ENCODE data around the gene ZBTB8A. TPM values are rescaled to one million over a fixed set of nuclear protein-coding genes. Genes with fewer than 3 reads are reported as not detected.

Gene ZBTB8A
- total RNA-seq, 1 donor from 2014 or later: 10.1 TPM

DNA sequence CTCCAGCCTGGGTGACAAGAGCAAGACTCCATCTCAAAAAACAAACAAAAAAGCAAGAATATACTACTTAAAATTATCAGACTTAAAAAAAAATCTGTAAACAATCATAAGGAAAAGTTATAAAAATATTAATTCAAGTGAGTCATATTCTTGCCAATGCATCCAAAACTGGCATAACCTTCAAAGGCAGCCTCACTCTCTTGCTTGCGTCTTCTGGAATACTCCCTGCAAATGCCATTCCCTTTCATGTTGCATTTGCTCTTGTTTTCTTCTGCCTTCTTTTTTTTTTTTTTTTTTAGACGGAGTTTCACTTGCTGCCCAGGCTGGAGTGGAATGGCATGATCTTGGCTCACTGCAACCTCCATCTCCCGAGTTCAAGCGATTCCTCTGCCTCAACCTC is 32.2 kb upstream of the ZBTB8A start:
- Histone ChIP-seq H3K4me1 (peaks cover 9% of the 10 kb centered on the region), H3K27ac (no peak overlapping the region), H3K4me3 (no peak overlapping the region), H3K36me3 (no peaks in the 10 kb centered on the region), H3K27me3 (no peaks in the 10 kb centered on the region), H3K9me3 (no peaks in the 10 kb centered on the region)
- TF ChIP-seq POLR2A (IDR thresholded peaks at IDR 0.05): no peak
- TF ChIP-seq CTCF (IDR thresholded peaks at IDR 0.05): no peak
- no peak for TF ChIP-seq POLR2AphosphoS5 (IDR thresholded peaks at IDR 0.05; ENCODE audit: insufficient read depth in 1 of 2, low read depth in 1 of 2)
- no peak for DNase-seq (ENCODE audit: extremely low spot score in 2 of 2)
- intact Hi-C loops (cut with DNase I): no loop called here

GRCh38 chr1:32508761-32509160 is 30.5 kb upstream of the ZBTB8A start:
- TF ChIP-seq CTCF (IDR thresholded peaks at IDR 0.05) (no peak), POLR2A (IDR thresholded peaks at IDR 0.05) (no peak), POLR2AphosphoS5 (IDR thresholded peaks at IDR 0.05; ENCODE audit: insufficient read depth in 1 of 2, low read depth in 1 of 2) (no peak)
- Histone ChIP-seq H3K27me3 (no peaks in the 10 kb centered on the region), H3K9me3 (no peaks in the 10 kb centered on the region), H3K27ac (no peak overlapping the region), H3K4me1 (no peaks in the 10 kb centered on the region), H3K36me3 (no peaks in the 10 kb centered on the region), H3K4me3 (no peak overlapping the region)
- DNase-seq (ENCODE audit: extremely low spot score in 2 of 2): no peak
- intact Hi-C loops (cut with DNase I): no loop called here

GRCh38 chr1:32509939-32510338 is 29.3 kb upstream of the ZBTB8A start:
- H3K4me1 ChIP-seq: no peaks in the 10 kb centered on the region
- no peak for DNase-seq (ENCODE audit: extremely low spot score in 2 of 2)
- H3K4me3 ChIP-seq: no peak overlapping the region
- intact Hi-C loops (cut with DNase I): no loop called here
- H3K27me3 ChIP-seq: no peaks in the 10 kb centered on the region
- TF ChIP-seq POLR2AphosphoS5 (IDR thresholded peaks at IDR 0.05; ENCODE audit: insufficient read depth in 1 of 2, low read depth in 1 of 2) (no peak), CTCF (IDR thresholded peaks at IDR 0.05) (no peak), POLR2A (IDR thresholded peaks at IDR 0.05) (no peak)
- H3K36me3 ChIP-seq: no peaks in the 10 kb centered on the region
- H3K9me3 ChIP-seq: no peaks in the 10 kb centered on the region
- H3K27ac ChIP-seq: no peak overlapping the region

DNA sequence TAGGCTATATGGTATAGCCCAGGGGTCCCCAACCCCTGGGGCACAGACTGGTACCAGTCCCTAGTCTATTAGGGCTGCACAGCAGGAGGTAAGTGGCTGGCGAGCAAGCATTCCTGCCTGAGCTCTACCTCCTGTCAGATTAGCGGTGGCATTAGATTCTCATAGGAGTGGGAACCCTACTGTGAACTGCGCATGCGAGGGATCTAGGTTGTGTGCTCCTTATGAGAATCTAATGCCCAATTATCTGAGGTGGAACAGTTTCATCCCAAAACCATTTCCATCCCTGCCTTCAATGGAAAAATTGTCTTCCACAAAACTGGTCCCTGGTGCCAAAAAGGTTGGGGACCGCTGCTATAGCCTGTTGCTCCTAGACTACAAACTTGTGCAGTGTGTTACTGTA is 22.8 kb upstream of the ZBTB8A start:
- no peak for TF ChIP-seq CTCF (IDR thresholded peaks at IDR 0.05)
- TF ChIP-seq POLR2A (IDR thresholded peaks at IDR 0.05): no peak
- no peak for TF ChIP-seq POLR2AphosphoS5 (IDR thresholded peaks at IDR 0.05; ENCODE audit: insufficient read depth in 1 of 2, low read depth in 1 of 2)
- Histone ChIP-seq H3K4me1 (no peaks in the 10 kb centered on the region), H3K9me3 (no peaks in the 10 kb centered on the region), H3K4me3 (no peak overlapping the region), H3K27ac (no peak overlapping the region), H3K27me3 (no peaks in the 10 kb centered on the region), H3K36me3 (no peaks in the 10 kb centered on the region)
- intact Hi-C loops (cut with DNase I): no loop called here
- no peak for DNase-seq (ENCODE audit: extremely low spot score in 2 of 2)

DNA sequence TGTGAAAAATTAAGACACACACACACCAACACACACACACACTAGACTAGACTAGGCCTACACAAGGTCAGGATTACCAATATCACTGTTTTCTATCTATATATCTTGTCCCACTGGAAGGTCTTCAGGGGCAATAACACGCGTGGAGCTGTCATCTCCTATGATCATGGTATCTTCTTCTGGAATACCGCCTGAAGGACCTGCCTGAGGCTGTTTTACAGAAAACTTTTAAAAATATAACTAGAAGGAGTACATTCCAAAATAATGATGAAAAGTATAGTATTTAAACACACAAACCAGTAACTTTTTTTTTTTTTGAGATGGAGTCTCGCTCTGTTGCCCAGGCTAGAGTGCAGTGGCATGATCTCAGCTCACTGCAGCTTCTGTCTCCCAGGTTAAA is 20.3 kb upstream of the ZBTB8A start:
- H3K27ac ChIP-seq: no peak overlapping the region
- H3K27me3 ChIP-seq: no peaks in the 10 kb centered on the region

More for the DNA sequence above, 20.3 kb upstream of the ZBTB8A start:
- TF ChIP-seq POLR2A (IDR thresholded peaks at IDR 0.05) (no peak), POLR2AphosphoS5 (IDR thresholded peaks at IDR 0.05; ENCODE audit: insufficient read depth in 1 of 2, low read depth in 1 of 2) (no peak), CTCF (IDR thresholded peaks at IDR 0.05) (no peak)
- Histone ChIP-seq H3K9me3 (no peaks in the 10 kb centered on the region), H3K4me1 (no peaks in the 10 kb centered on the region), H3K4me3 (no peak overlapping the region), H3K36me3 (no peaks in the 10 kb centered on the region)
- intact Hi-C loops (cut with DNase I): no loop called here
- no peak for DNase-seq (ENCODE audit: extremely low spot score in 2 of 2)

Measured in vagina (tissue), 2 donors.